ENCODE results near the gene CMIP. TPM values are rescaled to one million over a fixed set of nuclear protein-coding genes. Genes with fewer than 3 reads are reported as not detected.

Gene CMIP
- total RNA-seq, 1 experiment from 2014 or later = 4.9 TPM

GRCh38 chr16:81473969-81474959 is 29.7 kb downstream of the CMIP start:
- DNase-seq (ENCODE audit: extremely low read depth, low read depth) = no peak

- no peak for DNase-seq (ENCODE audit: extremely low read depth, low read depth)
Measured at GRCh38 chr16:81477697-81478693, 33.4 kb downstream of the CMIP start.

DNA sequence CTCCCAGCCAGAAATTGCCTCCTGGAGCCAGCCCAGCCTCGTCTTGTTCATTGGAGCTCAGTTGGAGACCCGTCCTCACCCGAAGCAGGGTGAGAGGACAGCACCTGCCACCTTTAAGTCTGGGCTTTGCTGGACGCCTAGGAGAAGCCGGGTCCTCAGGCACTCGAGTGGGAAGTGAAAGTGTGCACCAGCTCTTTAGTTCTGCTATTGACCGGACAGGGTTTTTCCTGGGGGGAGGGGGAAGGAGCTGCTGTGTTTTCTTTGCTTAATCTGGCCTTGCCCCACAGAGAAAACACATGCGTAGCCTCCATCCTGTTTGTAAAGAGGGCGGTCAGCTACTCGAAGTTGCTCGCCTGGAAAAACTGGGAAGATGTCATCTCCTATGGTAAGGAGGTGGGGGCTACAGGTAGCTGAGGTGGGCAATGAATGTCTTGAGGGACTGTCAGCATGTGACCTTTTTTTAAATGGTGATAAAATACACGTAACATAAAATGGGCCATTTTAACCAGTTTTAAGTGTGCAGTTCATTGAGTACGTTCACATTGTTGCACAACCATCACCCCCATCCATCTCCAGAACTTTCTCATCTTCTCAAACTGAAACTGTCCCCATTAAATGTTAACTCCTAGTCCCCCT is 34.4 kb downstream of the CMIP start:
- DNase-seq (ENCODE audit: extremely low read depth, low read depth) = no peak

DNA sequence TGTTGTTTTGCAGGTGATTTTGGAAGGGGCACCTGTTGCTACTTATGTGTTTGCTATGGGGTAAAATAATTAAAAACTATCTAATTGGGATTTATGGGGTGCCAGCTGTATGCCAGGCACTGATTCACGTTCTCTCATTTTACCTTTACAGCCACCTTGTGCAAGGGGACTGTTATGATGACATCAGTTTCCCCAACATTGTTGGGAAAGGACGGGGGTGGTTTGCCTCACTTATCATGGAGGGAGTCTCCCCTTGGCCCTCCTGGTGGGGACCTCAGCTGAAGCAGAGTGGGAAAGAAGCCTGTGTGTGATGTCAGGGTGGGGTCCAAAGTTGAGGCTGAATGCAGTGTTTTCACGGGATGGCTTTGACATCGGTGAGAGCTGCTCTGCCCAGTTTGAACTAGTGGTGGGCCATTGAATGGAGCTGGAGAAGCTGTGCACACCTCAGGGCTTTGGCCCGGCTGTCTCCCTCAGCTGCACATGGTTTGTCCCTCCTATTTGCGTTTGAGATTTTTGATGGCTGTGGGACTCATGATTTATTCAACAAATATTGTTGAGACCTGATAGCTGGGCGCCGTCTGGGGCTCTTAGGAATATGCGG is 36.1 kb downstream of the CMIP start:
- no peak for DNase-seq (ENCODE audit: extremely low read depth, low read depth)

- no peak for DNase-seq (ENCODE audit: extremely low read depth, low read depth)
Measured at GRCh38 chr16:81481207-81481821, 36.7 kb downstream of the CMIP start.

DNA sequence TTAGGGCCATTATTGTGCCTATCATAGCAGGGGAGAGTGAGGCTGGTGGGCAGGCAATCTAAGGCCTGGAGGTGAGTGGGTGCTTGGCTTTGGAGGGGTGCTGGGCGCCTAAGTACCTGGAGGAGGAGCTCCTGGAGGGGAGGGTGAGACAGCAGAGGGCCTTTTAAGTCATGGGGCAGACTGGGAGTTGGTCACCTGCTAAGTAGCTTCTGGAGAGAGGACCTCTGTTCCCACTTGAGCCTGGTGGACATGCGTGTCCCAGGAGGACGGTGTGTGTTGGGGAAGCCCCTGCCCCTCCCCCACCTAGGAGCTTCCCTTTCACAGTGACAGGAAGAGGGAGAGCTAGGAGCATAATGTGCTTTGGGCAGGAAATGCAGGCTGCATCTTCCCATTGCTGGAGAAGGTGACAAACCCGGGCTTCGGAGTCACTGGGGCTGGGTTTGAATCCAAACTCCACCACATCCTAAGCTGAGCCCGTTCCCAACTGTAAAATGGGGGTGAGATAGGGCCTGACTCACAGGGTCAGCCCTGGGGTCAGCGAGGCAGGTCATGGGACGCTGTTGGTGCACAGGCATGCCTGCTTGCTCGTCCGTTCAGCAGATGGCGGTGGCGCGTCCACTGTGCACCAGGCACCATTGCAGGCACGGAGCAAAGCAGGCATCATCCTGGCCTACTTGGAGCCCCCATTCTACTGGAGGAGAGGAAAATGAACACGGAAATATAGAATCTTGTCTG is 37.9 kb downstream of the CMIP start:
- no peak for DNase-seq (ENCODE audit: extremely low read depth, low read depth)

DNA sequence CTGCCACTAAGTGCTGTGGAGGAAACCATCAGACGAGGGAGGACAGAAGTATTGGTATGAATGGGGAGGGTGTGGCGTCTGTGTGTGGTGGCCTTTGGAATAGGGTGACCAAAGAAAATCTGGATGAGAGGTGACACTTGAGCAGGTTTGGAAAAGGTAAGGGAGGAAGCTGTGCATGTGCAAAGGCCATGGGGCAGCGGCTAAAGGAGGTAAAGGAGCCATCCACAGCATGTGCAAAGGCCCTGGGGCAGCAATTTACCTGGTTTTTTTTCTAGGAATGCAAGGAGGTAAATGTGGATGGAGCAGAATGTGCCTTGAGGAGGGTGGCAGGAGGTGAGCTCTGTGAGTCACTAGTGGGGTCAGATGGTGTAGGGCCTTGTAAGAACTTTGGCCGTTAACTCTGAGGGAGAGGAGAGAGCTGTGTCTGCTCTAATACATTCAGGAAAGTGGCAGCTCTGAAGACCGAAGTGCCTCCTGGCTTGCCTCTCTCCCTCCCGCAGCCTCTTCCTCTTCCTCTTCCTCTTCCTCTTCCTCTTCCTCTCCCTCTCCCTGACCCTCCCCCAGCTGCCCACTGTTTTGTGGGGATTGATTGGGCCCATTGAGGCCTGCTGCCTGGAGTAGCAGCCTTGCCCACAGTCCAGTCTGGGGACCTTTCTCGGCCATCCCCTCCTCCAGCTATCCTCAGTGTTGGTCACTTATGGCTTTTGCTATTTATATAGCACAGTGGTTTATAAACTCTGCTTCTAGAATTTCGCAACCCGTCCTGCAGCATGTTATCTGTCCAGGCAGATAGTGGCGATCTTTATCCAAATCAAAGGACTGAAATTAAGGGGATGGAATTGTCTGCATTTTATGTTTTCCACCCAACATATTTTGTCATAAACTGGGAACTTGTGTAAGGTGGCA is 38.7 kb downstream of the CMIP start:
- no peak for DNase-seq (ENCODE audit: extremely low read depth, low read depth)

DNA sequence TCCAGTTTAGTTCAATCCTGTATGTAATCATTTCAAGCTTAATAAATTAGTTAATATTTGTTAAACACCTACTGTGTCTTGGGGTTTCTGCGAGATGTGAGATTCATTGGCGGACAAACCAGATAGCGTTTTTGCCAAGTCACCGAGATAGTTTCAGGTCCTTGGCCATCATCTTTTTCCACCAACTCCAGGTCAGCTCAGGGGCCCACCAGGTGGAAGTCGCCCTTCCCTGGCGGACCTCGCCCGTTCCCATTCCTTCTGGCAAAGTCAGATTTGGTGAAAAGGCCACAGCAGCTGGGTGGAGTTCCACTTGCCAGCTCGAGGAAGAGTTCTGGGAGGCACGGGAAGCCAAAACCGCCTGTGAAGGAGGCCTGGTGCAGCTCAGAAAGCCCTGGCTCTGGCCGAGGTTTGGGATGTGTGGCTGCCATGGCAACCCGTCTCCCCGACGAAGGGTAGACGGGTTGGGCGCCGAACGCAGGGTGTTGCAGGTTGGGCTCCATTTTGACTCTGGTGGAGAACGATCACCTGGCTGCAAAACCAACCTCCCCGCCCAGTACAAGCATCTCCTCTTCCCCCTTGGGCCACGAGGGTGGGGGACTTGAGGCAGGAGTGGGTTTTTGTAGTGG is 39.5 kb downstream of the CMIP start:
- DNase-seq (ENCODE audit: extremely low read depth, low read depth) = no peak

- no peak for DNase-seq (ENCODE audit: extremely low read depth, low read depth)
Measured at GRCh38 chr16:81484908-81485624, 40.5 kb downstream of the CMIP start.

DNA sequence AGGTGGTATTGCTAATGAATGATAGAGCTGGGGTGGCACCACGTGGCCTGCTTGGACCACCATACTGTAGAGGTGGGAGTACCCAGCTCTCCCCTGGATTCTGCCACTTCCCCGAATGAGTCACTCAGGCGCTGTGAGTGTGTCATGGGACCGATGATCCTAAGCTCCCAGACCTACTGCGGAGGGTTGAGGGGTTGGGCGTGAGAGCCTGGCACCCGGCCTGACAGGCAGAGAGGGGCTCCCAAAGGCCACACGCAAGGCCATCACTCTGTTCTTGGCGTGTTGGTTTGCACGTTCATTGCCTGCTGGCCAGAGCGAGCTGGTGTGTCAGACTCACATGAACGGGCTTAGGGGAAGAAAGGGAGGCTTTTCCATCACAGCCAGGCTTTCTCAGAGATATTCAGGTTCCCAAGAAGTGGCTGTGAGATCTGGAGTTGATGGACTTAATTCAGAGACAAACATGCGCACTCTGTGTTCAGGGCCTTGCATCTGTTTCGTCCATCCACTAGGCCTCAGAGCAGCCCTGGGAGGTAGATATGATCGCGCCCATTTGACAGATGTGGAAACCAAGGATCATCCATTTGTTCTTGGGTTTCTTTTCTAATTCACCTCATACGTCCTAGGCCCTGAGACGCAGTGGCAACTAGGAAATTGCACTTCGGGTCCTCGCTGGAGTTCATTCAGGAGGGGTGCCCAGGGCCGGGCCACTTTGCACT is 41.4 kb downstream of the CMIP start:
- no peak for DNase-seq (ENCODE audit: extremely low read depth, low read depth)

GRCh38 chr16:81486540-81487061 is 42.0 kb downstream of the CMIP start:
- no peak for DNase-seq (ENCODE audit: extremely low read depth, low read depth)

GRCh38 chr16:81487301-81487720 is 42.7 kb downstream of the CMIP start:
- DNase-seq (ENCODE audit: extremely low read depth, low read depth) = no peak

DNA sequence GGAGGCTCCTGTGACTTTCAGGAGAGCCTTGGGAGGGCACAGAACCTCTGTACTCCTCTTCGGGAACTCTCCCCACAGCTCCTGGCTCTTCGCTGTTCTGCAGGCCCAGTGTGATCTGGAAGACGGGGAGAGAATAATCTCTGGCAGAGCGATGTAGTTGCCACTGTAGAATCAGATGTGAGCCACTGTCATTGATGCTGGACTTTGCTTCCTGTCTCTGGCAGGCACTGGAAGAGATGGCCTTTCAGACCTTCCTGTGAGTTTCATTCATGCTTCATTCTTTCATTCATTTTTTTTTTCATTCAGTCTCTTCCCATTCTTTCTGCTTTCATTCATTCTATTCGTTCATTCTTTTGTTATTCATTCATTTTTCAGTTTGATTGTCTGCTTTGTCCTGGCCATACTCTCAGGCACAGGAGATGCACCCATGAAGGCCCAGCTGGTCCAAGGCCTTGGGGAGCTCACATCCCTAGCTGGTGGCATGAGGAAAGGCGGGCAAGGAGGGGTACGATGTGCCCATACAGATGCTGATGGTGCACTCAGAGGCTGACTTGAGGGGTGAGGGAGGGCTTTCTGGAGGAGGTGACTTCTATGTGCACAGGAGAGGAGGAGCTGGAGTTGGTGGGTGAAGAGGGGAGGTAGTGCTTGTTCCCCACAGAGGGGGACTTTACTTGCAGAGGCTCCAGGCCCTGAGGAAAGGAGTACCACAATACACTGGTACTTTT is 44.2 kb downstream of the CMIP start:
- DNase-seq (ENCODE audit: extremely low read depth, low read depth) = no peak

GRCh38 chr16:81489547-81490267 is 45.1 kb downstream of the CMIP start:
- DNase-seq (ENCODE audit: extremely low read depth, low read depth) = no peak

Data from NCI-H460 (cell line).